Stimulated activated CD8-positive, alpha-beta memory T cell treated with anti-CD3 and anti-CD28 coated beads, Interleukin-7, amount 100 ng/mL, for 1 hour (primary cell): ENCODE data around the gene GOLM1.
"Not testable (repeated sequence)": the region's sequence is repeated elsewhere in the genome, so short reads cannot be mapped to it uniquely, and the experiment has no call there.

Experiments
- DNase-seq, 2 donors: peaks; one replicate each; pipeline ENCODE4 v3.0.0-alpha.2; 2020; ENCODE audit warnings: low read depth in 2 of 2

GOLM1 gene

DNA sequence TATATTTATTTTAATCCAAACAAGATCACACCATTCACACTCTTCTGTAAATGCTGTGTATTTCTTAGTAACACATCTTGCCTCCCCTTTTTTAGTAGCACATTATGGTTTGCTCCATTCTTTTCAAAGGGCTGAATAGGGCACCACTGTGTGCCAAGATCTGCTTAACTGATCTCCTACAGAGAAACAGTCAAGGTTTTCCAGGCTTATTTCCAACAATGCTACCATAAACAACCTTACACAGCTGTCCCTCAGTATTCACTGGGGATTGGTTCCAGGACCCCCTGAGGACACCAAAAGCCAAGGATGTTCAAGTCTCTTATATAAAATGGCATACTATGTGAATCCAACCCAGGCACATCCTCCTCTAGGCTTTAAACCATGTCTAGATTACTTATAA, 16.5 kb downstream of the GOLM1 start:
- DNase-seq: no peak

DNA sequence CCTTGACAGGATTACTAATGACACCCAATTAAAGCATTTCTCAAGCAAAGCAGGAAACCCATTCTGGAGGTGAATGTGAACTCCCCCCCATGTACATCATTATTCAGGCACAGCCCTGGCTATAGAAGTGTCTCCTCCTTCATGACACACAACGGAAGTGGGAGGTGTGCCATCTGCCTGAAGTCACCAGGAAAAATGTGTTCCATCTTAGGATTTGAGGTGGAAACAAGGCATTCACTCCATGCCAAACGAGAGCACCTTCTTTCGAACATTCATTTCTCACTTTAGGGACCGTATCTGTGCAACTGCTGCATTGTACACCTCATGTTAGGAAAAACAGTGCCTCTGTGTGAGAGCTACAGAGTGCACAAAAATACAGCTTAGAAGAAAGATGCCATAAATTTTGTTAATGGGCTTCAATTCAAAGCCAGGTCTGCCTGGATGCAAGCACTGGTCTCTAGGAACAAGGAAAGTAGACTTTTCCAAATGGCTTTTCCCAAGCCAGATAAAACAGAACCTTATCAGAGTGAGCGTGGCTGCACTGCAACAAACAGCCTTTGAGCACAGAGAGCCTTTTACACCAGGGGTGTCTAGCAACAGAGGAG, 19.4 kb downstream of the GOLM1 start:
- no peak for DNase-seq

DNA sequence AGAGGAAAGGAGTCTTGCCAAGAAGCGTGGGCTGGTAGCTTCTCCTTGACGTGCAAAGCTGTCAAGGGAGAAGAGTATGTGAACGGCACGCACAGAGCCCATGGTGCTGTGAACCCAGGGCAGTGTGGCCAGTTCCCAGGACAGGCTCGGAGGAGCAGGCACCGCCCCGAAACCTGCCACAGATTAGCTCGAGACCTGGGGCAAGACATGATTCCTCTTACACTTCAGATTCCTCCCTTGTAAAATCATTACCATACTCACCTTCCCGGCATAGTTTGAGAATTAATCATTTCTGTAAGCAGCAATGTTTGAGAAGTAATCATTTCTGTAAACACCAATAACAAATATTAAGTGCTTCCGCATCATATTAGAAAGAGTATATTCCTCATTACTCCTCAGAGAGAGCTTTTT, 19.9 kb downstream of the GOLM1 start:
- no peak for DNase-seq

DNA sequence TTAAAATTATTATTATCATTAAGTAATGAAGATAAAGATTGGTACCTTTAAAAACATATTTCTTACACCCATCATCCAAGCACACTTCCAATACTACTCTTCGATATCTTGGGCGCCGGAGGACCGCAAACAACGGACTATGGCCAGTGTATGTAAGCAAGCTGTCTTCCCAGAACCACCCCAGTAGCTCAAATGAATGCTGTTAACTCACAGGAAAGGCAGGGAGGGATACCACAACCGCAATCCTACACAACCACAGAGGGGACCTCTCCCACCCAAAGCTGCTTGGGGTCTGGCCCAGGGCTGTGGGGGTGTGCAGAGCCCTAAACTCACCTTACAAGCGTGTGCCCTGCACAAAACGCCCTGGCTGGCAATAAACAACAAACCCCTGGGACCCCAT, 20.6 kb downstream of the GOLM1 start:
- DNase-seq: no peak

DNA sequence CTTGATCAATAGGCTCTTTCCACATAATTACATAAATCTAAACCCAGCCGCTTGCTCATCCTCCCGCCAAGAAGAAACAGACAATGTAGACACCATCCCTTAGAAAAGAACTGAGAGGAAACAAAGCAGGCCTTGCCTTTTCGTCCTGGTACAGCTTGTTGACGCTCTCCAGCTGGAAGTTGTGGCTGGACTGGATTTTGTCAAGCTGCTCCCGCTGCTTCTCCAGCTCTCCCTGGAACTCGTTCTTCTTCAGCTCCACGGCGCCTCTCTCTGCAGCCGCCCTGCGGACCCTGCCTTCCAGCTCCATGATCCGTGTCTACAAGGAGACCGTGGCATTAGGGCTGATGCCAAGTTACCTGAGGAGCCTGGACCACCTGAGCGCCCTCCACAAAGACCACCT, 22.1 kb downstream of the GOLM1 start:
- DNase-seq: no peak

DNA sequence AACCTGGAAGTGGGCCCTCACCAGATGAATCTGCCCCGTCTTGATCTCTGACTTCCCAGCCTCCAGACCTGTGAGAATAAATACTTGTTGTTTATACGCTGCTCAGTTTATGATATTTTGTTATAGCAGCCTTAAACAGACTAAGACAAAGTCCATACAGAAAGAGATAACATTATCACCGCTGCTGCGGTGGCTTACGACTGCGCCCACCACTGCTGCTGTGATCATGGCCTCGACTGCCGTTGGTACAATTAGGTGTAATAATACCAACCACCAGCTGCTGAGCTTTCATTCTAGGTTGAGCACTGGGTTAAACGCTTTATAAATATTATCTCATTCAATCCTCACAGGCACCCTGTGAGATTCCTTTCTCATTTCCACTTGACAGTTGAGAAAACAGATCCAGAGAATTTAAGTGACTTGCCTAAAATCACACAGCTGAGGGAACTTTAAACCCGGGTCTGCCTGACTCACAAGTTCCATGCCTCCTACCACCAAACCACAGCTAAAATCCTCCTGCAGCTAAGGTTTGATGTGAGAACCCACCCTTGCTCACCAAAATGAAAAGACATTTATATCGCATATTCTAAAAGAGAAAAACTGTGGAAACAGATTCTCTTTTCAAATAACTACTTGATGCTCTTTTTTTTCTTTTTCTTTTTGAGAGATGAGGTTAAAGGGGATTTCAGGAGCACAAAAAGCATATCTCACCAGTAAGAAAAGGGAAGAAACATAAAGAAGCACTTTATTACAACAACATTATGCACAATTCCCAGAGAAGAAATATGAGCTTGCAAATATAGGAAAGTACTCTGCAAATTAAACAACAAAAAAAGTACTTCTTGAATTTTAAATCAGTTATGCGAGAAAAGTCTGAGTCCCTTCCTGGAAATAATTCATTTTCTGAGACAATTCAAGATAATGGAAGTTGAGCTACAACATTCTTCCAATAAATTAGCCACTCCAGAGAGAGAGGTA, 23.9 kb downstream of the GOLM1 start:
- no peak for DNase-seq

DNA sequence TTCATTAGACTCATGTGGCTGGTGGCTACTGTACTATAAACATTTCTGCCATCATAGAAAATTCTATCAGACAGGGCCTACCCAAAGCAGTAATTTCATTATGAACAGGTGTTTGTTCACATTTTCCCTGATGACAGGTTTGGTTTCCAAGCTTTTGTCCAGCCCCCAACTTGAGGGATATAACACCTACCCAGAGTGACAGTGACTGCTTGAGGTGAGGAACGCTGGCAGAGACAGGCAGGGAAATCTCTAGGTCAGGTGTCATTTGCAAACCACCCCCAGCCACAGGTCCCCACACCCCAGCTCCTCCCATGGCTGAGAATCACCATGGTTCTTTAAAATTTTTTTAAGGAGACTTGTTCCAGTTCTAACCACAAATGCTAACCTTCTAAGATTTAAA, 25.5 kb downstream of the GOLM1 start:
- no peak for DNase-seq

DNA sequence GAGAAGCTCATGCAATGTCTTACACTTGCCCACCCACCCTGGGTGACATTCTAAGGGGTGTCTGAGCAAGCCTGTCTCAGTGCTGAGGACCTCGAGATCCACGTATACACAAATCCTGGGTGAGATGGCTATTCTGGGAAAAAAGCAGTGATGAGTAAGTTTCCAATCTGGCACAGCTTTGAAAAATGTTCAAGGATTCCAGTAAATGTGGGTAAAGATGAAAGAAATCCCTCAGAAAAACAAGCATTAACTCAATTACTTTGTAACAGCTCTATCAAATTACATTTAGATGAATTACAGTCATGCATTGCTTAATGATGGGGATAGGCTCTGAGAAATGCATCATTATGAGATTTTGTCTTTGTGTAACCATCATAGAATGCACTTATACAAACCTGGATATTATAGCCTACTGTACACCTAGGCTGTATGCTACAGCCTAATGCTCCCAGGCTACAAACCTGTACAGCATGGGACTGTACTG, 26.9 kb downstream of the GOLM1 start:
- no peak for DNase-seq

DNA sequence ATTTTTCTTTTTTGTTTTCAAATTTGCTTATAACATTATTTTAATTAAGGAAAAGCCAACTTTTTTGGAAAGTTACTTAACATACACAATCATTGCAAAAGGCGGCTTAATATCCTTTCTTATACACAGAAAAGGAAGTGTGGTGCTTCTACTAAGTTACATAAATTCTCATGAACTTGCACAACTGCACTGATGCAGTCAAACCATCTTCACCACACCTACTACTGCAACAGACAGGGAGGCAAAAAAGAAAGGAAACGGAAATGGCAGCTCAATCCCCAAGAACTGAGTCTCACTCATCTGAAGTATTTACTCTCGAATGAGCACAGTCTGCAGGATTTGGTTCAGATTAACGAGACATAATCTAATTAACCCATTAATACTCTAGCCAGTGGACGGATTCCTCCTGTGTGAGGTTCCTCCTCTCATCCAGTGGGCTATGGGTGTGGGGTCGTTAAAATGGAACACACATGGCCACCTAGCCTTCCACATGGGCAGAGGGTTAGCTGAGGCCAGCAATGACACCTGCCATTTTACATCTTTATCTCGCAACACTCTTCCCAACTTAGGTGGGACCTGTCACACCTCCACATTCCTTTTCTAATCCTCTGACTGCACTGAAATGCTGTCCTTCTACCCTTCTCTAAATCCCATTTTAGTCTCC, 30.0 kb downstream of the GOLM1 start:
- DNase-seq: no peak

DNA sequence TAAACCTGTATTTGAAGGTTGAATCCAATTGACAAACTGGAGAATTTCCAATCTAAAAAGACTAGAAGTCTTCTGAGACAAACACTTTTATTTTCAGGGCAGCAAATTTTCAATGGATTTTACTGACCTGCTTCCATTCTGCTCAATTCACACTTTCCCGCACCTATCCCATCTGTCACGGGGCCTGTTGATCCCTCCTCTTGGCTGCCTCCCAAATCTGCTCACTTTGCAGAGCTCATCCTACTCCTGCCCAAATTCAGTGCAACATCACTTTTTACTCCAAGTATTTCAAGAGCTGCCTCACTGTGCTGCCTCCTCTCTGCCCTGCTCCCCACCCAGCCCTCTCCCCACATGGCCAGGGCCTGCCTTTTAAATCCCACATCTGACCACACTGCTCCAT, 35.1 kb downstream of the GOLM1 start:
- no peak for DNase-seq

DNA sequence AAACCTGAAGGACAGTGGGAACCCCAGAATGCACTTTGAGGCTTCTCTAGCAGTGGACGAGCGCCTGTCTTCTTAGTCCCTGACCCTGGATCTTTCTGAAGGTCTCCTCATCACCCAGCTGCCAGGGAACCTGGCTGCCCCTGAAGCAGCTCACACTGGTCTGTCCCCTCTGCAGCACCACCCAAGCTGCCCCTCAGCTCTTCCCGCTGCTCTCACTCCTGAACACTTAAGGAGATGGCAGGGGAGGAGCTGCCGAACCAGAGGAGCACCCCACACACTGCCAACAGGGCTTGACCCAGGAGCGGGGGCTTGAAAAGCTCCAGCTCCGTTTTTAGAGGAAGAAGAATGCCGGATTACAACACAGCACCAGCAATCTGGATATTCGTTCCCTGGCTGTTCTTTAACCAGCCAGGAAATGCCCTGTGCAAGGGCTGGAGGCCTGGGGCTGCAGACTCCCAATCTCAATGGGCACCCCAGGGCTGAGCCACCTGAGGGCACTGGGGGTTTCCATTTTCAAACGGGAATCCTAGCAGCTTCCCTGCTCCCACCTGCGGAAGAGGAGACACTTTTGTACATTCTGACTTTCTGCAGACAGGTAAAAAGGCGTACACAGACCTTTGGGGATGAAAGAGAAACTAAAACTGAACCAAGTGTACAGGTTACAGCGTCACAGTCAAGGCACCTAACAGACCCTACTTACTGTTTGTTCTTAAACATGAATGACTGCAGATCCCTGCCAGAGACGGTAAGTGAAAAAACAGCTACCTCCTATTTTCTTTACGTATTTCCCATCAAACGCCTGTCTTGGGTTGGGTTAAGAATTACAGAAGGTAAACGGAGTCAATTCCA, 36.3 kb downstream of the GOLM1 start:
- no peak for DNase-seq

DNA sequence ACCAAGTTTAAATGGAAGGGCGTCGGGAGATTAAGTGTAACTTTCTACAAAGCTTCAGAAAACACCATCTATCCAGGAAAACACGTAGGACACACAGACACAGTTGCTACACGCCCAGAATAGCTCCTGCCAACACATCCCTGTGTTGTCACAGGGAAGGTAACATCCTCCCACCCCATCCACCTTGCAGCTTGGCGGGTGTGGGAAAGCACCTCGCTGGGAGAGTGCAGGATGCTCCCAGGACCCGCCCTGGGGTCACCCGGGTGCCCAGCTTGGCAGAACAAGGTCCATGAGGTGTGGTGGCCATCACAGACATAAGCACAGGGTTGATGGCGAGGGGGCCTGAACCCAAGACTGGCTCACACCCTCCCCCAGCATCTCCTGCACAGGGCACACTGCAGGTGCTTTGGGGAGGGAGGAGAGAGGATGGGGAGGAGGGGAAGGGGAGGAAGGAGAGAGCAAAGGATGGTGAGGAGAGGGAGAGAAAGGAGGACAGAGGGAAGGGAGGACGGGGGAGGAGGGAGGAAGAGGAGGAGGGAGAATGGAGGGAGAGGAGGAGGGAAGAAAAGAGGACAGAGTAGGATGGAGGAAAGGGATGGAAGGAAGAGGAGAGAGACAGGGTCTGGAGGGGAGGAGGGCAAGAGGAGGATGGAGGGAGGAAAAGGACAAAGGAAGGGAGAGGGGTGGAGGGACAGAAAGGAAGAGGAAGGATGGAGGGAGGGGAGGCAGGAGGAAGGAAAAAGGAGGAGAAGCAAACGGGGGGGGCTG, 37.2 kb downstream of the GOLM1 start:
- DNase-seq: no peak

DNA sequence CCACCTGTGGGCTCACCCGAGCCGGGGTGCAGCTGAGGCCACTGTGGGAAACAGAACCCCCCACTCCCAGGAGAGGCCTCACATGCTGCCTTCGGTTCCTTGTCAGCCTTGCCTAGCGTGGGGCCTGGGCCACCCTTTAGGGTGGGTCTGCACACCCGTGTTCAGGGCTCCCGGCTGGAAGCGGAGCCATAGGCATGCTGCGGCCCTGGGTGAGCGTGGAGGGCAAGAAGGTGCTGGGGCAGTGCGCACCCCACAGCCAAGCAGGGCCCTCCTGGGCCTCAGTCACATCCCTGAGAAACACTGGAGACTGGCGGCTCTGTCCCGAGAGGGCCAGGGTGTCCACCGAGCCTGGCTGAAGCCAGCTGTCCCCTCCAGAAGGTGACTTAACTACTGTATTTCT, 41.9 kb downstream of the GOLM1 start:
- no peak for DNase-seq

DNA sequence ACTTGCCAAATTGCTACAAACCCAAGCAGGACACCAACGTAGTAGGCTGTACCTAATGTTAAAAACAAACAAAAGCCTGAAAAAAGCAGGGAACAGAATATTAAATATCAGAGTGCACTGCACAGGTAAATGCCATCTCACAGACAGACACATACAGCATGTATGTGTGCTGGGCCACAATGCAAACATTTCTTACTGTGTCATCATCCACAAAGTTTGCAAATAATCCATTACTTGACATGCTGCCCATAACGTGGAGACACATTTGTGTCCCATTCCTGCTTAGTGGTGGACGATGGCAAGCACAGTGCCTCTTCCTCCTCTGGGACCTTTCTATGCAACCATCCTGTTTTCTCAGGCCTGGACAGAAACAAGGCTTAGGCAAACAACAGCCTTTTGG, 44.7 kb downstream of the GOLM1 start:
- DNase-seq: no peak

DNA sequence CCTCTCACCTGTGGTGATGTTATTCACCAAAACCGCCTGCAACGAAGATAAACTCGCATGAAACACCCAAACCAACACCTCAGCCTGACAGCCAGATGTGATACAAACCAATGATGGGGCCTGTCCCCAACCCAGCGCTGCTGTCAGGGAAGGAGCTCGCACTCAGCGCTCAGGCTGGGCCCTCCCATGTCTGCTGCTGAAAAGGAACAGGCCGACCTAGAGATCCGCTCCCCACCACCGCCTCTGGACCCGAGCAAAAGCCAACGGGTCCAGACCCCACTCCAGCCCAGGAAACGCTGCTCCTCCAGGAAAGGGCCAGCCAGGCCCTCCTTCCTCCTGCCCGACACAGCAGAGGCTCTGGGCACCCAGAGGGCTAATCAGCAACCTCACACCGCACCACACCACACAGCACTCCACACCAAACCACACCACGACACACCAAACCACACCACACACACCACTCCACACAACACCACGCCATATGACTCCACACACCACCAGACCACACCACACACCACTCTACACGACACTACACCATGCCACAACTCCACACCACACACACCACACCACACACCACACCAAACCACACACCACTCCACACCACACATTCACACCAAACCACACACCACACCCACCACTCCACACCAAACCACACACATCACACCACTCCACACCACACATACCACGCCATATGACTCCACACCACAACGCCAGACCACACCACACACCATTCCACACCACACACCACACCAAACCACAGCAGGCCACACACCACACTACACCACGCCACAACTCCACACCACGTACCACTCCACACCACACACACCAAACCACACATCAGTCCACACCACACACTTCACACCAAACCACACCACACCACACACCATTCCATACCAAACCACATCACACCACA, 46.5 kb downstream of the GOLM1 start:
- DNase-seq: no peak

DNA sequence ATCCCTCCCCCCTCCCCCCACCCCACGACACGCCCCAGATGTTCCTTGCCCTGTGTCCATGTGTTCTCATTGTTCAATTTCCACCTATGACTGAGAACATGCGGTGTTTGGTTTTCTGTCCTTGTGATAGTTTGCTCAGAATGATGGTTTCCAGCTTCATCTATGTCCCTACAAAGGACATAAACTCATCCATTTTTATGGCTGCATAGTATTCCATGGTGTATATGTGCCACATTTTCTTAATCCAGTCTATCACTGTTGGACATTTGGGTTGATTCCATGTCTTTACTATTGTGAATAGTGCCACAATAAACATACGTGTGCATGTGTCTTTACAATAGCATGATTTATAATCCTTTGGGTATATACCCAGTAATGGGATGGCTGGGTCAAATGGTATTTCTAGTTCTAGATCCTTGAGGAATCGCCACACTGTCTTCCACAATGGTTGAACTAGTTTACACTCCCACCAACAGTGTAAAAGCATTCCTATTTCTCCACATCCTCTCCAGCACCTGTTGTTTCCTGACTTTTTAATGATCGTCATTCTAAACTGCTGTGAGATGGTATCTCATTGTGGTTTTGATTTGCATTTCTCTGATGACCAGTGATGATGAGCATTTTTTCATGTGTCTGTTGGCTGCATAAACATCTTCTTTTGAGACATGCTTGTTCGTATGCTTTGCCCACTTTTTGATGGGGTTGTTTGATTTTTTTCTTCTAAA, 51.2 kb downstream of the GOLM1 start:
- DNase-seq: not testable (repeated sequence)

DNA sequence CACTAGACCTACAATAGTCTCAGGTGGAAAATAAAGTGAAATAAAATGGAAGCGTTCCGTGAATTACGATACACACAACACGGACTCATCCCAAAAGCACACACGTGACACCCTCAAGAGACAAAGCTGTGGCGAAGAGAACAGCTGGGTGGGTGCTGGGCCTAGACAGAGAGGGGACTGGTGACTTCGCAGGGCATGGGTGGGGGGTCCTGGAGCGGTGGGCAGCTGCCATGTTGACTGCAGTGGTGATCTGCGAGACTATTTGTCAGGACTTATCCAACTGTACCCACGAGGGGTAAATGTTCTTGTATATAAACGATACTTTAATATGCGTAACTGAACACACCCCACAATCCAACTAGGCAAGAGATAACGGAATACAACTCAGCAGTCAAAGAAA, 52.0 kb downstream of the GOLM1 start:
- DNase-seq: no peak

DNA sequence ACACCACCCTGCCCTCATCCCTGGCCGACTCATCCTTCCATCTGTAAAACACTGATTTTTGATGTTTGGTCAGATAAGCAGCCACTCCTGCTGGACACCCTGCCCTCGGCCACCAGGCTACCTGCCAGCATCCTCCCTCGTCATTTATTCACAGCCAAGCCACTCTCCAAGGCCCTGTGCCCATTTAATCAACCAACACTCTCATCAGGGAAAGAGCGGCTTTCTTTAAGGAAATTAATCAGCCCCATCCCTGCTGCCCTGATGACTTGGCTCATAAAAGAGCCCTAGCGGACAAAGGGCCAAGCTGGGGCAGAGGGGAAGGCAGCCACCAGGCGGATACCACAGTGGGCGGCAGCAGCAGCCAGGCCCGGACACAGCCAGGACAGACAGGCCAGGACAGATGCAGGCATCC, 52.4 kb downstream of the GOLM1 start:
- no peak for DNase-seq

DNA sequence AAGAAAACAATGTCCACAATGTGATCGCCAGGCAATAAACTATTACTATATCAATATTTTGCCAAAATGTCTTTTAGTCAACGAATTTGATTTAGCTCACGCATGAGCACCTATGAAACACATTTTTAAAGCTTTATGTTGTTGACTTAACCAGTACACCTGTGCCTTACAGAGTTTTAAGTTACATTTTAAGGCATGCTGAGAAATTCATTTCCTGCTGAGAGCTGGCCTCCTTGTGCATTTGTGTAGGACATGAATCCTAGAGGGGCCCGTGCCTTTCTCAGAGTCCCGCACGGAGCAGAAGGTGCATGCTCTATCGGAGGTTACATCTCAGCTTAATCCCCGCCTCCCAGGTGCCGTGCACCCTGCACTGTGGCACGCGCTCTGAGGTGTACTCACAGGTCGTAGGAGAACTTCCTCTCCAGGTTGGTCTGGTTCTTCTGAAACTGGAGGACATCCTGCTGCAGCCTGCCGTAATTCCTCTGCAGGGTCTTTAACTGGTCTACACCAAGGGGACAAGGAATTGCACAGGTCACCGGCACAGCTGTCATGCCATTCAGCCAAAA, 53.2 kb downstream of the GOLM1 start:
- no peak for DNase-seq
